Stimulated activated naive CD8-positive, alpha-beta T cell treated with anti-CD3 and anti-CD28 coated beads, Interleukin-15, Interleukin-2, amounts not matched to agents 100 ng/mL and 50 ng/mL, for 24 hours (primary cell): ENCODE data around the gene CACNA2D4.
A peak's percentile ranks its signal among the peaks of the same experiment; 100 is the strongest.

Experiments used
- H3K27ac Mint-ChIP-seq: one replicate; pipeline ENCODE4 v1.8.0; 2021; ENCODE audit warnings: mild to moderate bottlenecking, mixed read lengths
- H3K27me3 Mint-ChIP-seq: one replicate; pipeline ENCODE4 v1.8.0; 2021; ENCODE audit warnings: mixed read lengths
- H3K36me3 Mint-ChIP-seq: one replicate; pipeline ENCODE4 v1.8.0; 2021; ENCODE audit warnings: low read depth, mixed read lengths
- H3K4me1 Mint-ChIP-seq: one replicate; pipeline ENCODE4 v1.8.0; 2021; ENCODE audit warnings: low read depth, mixed read lengths
- H3K4me3 Mint-ChIP-seq: one replicate; pipeline ENCODE4 v1.8.0; 2021; ENCODE audit warnings: mild to moderate bottlenecking, mixed read lengths
- H3K9me3 Mint-ChIP-seq: one replicate; pipeline ENCODE4 v1.8.0; 2021; ENCODE audit warnings: mixed read lengths

The CACNA2D4 gene

GRCh38 chr12:1766110-1766509 lies 152.3 kb downstream of the CACNA2D4 start:
- H3K27ac Mint-ChIP-seq = no peak overlapping the region
- no peak overlapping the region for H3K4me3 Mint-ChIP-seq
- no peaks in the 10 kb centered on the region for H3K27me3 Mint-ChIP-seq
- H3K4me1 Mint-ChIP-seq = no peaks in the 10 kb centered on the region
- no peaks in the 10 kb centered on the region for H3K9me3 Mint-ChIP-seq
- peaks cover 18% of the 10 kb centered on the region for H3K36me3 Mint-ChIP-seq

GRCh38 chr12:1763153-1763552 lies 155.3 kb downstream of the CACNA2D4 start:
- Mint-ChIP-seq H3K4me3 (no peak overlapping the region), H3K27me3 (no peaks in the 10 kb centered on the region), H3K36me3 (peaks cover 32% of the 10 kb centered on the region), H3K27ac (no peak overlapping the region), H3K4me1 (peaks cover 7% of the 10 kb centered on the region), H3K9me3 (no peaks in the 10 kb centered on the region)

GRCh38 chr12:1761857-1762256 lies 156.6 kb downstream of the CACNA2D4 start:
- H3K27ac Mint-ChIP-seq = peak overlapping the region; percentile 55
- no peaks in the 10 kb centered on the region for H3K9me3 Mint-ChIP-seq
- H3K27me3 Mint-ChIP-seq = no peaks in the 10 kb centered on the region
- no peak overlapping the region for H3K4me3 Mint-ChIP-seq
- H3K4me1 Mint-ChIP-seq = peaks cover 7% of the 10 kb centered on the region
- H3K36me3 Mint-ChIP-seq = peaks cover 43% of the 10 kb centered on the region

GRCh38 chr12:1760566-1761382 lies 157.7 kb downstream of the CACNA2D4 start:
- Mint-ChIP-seq H3K36me3 (peaks cover 48% of the 10 kb centered on the region), H3K9me3 (no peaks in the 10 kb centered on the region), H3K27me3 (no peaks in the 10 kb centered on the region), H3K27ac (peak overlapping the region; percentile 33), H3K4me3 (no peak overlapping the region), H3K4me1 (peaks cover 7% of the 10 kb centered on the region)

GRCh38 chr12:1758887-1759286 lies 159.6 kb downstream of the CACNA2D4 start:
- Mint-ChIP-seq H3K36me3 (peaks cover 55% of the 10 kb centered on the region), H3K4me1 (peaks cover 7% of the 10 kb centered on the region), H3K27ac (no peak overlapping the region), H3K9me3 (no peaks in the 10 kb centered on the region), H3K4me3 (no peak overlapping the region), H3K27me3 (no peaks in the 10 kb centered on the region)

GRCh38 chr12:1758376-1758775 lies 160.1 kb downstream of the CACNA2D4 start:
- H3K4me3 Mint-ChIP-seq = no peak overlapping the region
- peaks cover 7% of the 10 kb centered on the region for H3K4me1 Mint-ChIP-seq
- H3K9me3 Mint-ChIP-seq = no peaks in the 10 kb centered on the region
- no peaks in the 10 kb centered on the region for H3K27me3 Mint-ChIP-seq
- peaks cover 55% of the 10 kb centered on the region for H3K36me3 Mint-ChIP-seq
- H3K27ac Mint-ChIP-seq = no peak overlapping the region

- peaks cover 48% of the 10 kb centered on the region for H3K36me3 Mint-ChIP-seq
Measured at GRCh38 chr12:1750300-1750699, 168.2 kb downstream of the CACNA2D4 start.

GRCh38 chr12:1749019-1749418 lies 169.4 kb downstream of the CACNA2D4 start:
- H3K27me3 Mint-ChIP-seq = no peaks in the 10 kb centered on the region
- H3K27ac Mint-ChIP-seq = no peak overlapping the region
- H3K4me3 Mint-ChIP-seq = no peak overlapping the region
- H3K9me3 Mint-ChIP-seq = peaks cover 12% of the 10 kb centered on the region
- H3K36me3 Mint-ChIP-seq = peaks cover 43% of the 10 kb centered on the region
- H3K4me1 Mint-ChIP-seq = peaks cover 13% of the 10 kb centered on the region

More at GRCh38 chr12:1750300-1750699, 168.2 kb downstream of the CACNA2D4 start:
- Mint-ChIP-seq H3K9me3 (peaks cover 12% of the 10 kb centered on the region), H3K4me3 (no peak overlapping the region), H3K27me3 (no peaks in the 10 kb centered on the region), H3K4me1 (peaks cover 13% of the 10 kb centered on the region), H3K27ac (no peak overlapping the region)

GRCh38 chr12:1747609-1748008 lies 170.8 kb downstream of the CACNA2D4 start:
- Mint-ChIP-seq H3K9me3 (peaks cover 12% of the 10 kb centered on the region), H3K4me3 (no peak overlapping the region), H3K27me3 (no peaks in the 10 kb centered on the region), H3K36me3 (peaks cover 43% of the 10 kb centered on the region), H3K27ac (no peak overlapping the region), H3K4me1 (peaks cover 13% of the 10 kb centered on the region)

GRCh38 chr12:1744932-1745331 lies 173.5 kb downstream of the CACNA2D4 start:
- peaks cover 12% of the 10 kb centered on the region for H3K9me3 Mint-ChIP-seq
- peaks cover 43% of the 10 kb centered on the region for H3K36me3 Mint-ChIP-seq
- peaks cover 28% of the 10 kb centered on the region for H3K4me1 Mint-ChIP-seq
- no peak overlapping the region for H3K27ac Mint-ChIP-seq
- H3K27me3 Mint-ChIP-seq = no peaks in the 10 kb centered on the region
- no peak overlapping the region for H3K4me3 Mint-ChIP-seq
